ENCODE data around the gene PRKAR1A. TPM values are rescaled to one million over a fixed set of nuclear protein-coding genes. Genes with fewer than 3 reads are reported as not detected.

The PRKAR1A gene
- total and polyA plus RNA-seq, 11 donors, result 192 to 1,392 (median 837) TPM

DNA sequence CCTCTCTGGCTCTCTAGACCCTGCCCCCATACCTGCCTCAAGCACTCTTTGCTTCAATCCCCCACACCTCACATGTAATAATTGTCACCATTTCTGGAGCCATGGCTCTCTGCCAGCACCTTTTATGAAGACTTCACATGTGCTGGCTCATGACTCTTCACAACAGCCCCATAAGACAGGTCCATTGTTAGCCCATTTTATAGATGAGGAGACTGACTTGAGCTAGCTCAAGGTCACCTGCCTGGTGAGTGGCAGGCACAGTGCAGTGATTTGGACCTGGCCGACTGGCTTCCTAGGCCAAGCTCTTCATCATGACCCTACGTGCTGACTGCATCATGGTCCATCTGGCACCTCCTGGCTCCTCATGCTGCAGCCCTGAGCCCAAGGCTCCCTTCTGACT, 63.9 kb downstream of the PRKAR1A start:
- Histone ChIP-seq H3K27me3 (no peaks in the 10 kb centered on the region), H3K36me3 (no peaks in the 10 kb centered on the region), H3K9me3 (peaks cover 0 to 8% (median 0%) of the 10 kb centered on the region in 12 donors), H3K27ac (peak overlapping the region in 7 of 12 donors; percentile 1 to 71 (median 47)), H3K4me1 (peaks cover 0 to 52% (median 1%) of the 10 kb centered on the region in 12 donors), H3K4me3 (no peak overlapping the region)
- WGBS, 4 donors, result 94 to 100% (median 98%) methylated on average over 2 of the region's 2 CpGs
- ATAC-seq, result no peak
- no peak for DNase-seq
- intact Hi-C loops (cut with DNase I), result no loop called here
- TF ChIP-seq CTCF (IDR thresholded peaks at IDR 0.05) (no peak), POLR2A (IDR thresholded peaks at IDR 0.05) (no peak)

DNA sequence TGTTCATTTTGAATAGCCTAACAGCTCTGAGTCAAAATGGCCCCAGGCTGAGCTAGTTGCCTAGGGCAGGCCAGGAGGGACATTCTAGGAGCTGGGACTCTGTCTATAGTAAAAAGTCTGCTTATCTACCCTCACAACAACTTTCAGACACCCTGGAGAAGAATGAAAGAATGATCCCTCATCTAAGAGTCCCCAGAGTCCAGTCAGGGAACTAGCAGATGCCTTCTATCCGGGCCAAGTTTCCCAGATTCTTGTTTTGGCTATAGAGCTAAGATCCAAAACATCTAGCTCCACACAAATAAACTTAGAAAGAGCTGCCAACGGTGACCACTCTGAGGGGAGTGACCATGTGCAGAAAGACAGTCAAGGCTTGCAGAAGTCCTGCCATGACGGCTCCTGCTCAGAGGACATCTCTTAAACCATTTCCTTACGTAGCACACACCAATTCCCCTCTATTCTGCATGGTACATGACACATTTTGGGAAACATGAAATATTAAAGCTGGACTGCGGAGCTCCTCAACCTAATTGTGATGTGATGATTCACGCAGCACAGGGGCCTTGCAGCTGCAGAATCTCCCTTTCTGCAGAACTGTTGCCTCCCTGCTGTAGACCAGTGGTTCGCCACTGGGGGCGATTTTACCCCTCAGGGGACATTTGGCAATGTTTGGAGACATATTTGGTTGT, 64.7 kb downstream of the PRKAR1A start:
- DNase-seq, result peak in 4 of 5 donors; percentile 36 to 62 (median 44)
- intact Hi-C loops (cut with DNase I), result no loop called here

GRCh38 chr17:68577497-68577821, 65.2 kb downstream of the PRKAR1A start:
- intact Hi-C loops (cut with DNase I), result no loop called here
- peak overlapping the region in 5 of 12 donors; percentile 2 to 64 (median 18) for H3K27ac ChIP-seq
- peaks cover 0 to 8% (median 0%) of the 10 kb centered on the region in 12 donors for H3K9me3 ChIP-seq
- no peak for ATAC-seq
- no peak overlapping the region for H3K4me3 ChIP-seq
- no peaks in the 10 kb centered on the region for H3K27me3 ChIP-seq
- 79 to 89% (median 85%) methylated on average over 3 of the region's 3 CpGs for WGBS, 4 donors
- no peaks in the 10 kb centered on the region for H3K36me3 ChIP-seq
- TF ChIP-seq POLR2A (IDR thresholded peaks at IDR 0.05) (no peak), CTCF (IDR thresholded peaks at IDR 0.05) (peak in 1 of 12 donors; percentile 4)
- no peak for DNase-seq
- H3K4me1 ChIP-seq, result peaks cover 0 to 61% (median 1%) of the 10 kb centered on the region in 12 donors

More for the DNA sequence above, 64.7 kb downstream of the PRKAR1A start:
- Histone ChIP-seq H3K9me3 (peaks cover 0 to 8% (median 0%) of the 10 kb centered on the region in 12 donors), H3K27me3 (no peaks in the 10 kb centered on the region), H3K4me3 (no peak overlapping the region), H3K27ac (peak overlapping the region in 8 of 12 donors; percentile 1 to 71 (median 36)), H3K36me3 (no peaks in the 10 kb centered on the region), H3K4me1 (peaks cover 0 to 60% (median 1%) of the 10 kb centered on the region in 12 donors)
- WGBS, 4 donors, result 66 to 73% (median 67%) methylated on average over 8 of the region's 8 CpGs
- TF ChIP-seq CTCF (IDR thresholded peaks at IDR 0.05) (peak in 1 of 12 donors; percentile 7), POLR2A (IDR thresholded peaks at IDR 0.05) (no peak)
- peak; percentile 53 to 87 (median 74) for ATAC-seq

DNA sequence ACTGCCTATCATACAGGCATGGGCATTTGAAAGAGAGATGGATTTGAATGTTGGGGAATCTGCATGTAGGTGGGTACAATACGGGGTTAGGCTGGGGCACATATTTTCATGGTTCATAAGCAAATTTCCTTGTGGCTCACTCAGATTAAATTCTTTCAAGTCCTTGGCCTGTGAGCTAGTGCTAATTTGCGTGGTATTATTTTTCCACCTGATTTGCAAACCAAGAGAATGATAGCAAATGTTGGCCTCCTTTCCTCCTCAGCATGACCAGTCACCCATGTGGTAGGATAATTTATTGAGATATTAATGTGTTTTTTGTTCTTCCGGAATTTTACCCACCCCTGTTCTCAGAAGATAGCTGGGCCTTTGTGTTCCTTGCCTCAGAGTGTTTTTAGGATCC, 66.0 kb downstream of the PRKAR1A start:
- DNase-seq (no peak), ATAC-seq (no peak)
- Histone ChIP-seq H3K4me3 (no peak overlapping the region), H3K4me1 (peaks cover 0 to 55% (median 1%) of the 10 kb centered on the region in 12 donors), H3K36me3 (no peaks in the 10 kb centered on the region), H3K27me3 (no peaks in the 10 kb centered on the region), H3K27ac (peak overlapping the region in 1 of 12 donors; percentile 53), H3K9me3 (peaks cover 0 to 8% (median 0%) of the 10 kb centered on the region in 12 donors)
- WGBS, 4 donors, result 90 to 98% (median 93%) methylated on average over 3 of the region's 3 CpGs
- TF ChIP-seq CTCF (IDR thresholded peaks at IDR 0.05) (no peak), POLR2A (IDR thresholded peaks at IDR 0.05) (no peak)
- intact Hi-C loops (cut with DNase I), result no loop called here
